ENCODE data around the gene RAD23A.
A peak's percentile ranks its signal among the peaks of the same experiment; 100 is the strongest.
"Not testable (repeated sequence)": the region's sequence is repeated elsewhere in the genome, so short reads cannot be mapped to it uniquely, and the experiment has no call there.

The RAD23A gene

GRCh38 chr19:12945479-12946091 lies at the start of gene RAD23A:
RAD23A (plus strand) TSS chr19:12945862; CDS start chr19:12945949, 87 bp downstream.
- peak; percentile 93 for DNase-seq (ENCODE audit: low read depth, low spot score)

- DNase-seq (ENCODE audit: low read depth, low spot score) = no peak
Observed at GRCh38 chr19:12896460-12896859, 49.2 kb upstream of the RAD23A start.

GRCh38 chr19:12899891-12900518 lies 45.7 kb upstream of the RAD23A start:
- DNase-seq (ENCODE audit: low read depth, low spot score) = no peak

- no peak for DNase-seq (ENCODE audit: low read depth, low spot score)
Observed at GRCh38 chr19:12907166-12907565, 38.5 kb upstream of the RAD23A start.

GRCh38 chr19:12912571-12912970 lies 33.1 kb upstream of the RAD23A start:
- no peak for DNase-seq (ENCODE audit: low read depth, low spot score)

GRCh38 chr19:12913011-12913561 lies 32.6 kb upstream of the RAD23A start:
- no peak for DNase-seq (ENCODE audit: low read depth, low spot score)

- no peak for DNase-seq (ENCODE audit: low read depth, low spot score)
Observed at GRCh38 chr19:12913851-12914690, 31.6 kb upstream of the RAD23A start.

GRCh38 chr19:12915860-12916259 lies 29.8 kb upstream of the RAD23A start:
- not testable (repeated sequence) for DNase-seq (ENCODE audit: low read depth, low spot score)

GRCh38 chr19:12918253-12918652 lies 27.4 kb upstream of the RAD23A start:
- no peak for DNase-seq (ENCODE audit: low read depth, low spot score)

GRCh38 chr19:12921047-12921446 lies 24.6 kb upstream of the RAD23A start:
- DNase-seq (ENCODE audit: low read depth, low spot score) = no peak

GRCh38 chr19:12922959-12923358 lies 22.7 kb upstream of the RAD23A start:
- DNase-seq (ENCODE audit: low read depth, low spot score) = no peak

- no peak for DNase-seq (ENCODE audit: low read depth, low spot score)
Observed at GRCh38 chr19:12924621-12925310, 20.9 kb upstream of the RAD23A start.

GRCh38 chr19:12930002-12930645 lies 15.5 kb upstream of the RAD23A start:
- DNase-seq (ENCODE audit: low read depth, low spot score) = no peak

- no peak for DNase-seq (ENCODE audit: low read depth, low spot score)
Observed at GRCh38 chr19:12932392-12933286, 13.0 kb upstream of the RAD23A start.

- peak; percentile 80 for DNase-seq (ENCODE audit: low read depth, low spot score)
Observed at GRCh38 chr19:12933287-12934072, 12.2 kb upstream of the RAD23A start, which contains the start of gene FARSA. FARSA (minus strand) TSS chr19:12933711; CDS start chr19:12933696, 15 bp downstream.

- DNase-seq (ENCODE audit: low read depth, low spot score) = no peak
Observed at GRCh38 chr19:12935071-12935470, 10.6 kb upstream of the RAD23A start.

GRCh38 chr19:12936582-12936981 lies 9.1 kb upstream of the RAD23A start:
- DNase-seq (ENCODE audit: low read depth, low spot score) = no peak

- no peak for DNase-seq (ENCODE audit: low read depth, low spot score)
Observed at GRCh38 chr19:12937093-12937926, 8.4 kb upstream of the RAD23A start.
